IPS-18c (cell line): ENCODE data around the gene MUS81.

Experiments used
- H3K4me3 ChIP-seq: 2 replicates; pipeline ENCODE4 v1.7.0; 2013; ENCODE audit warnings: low read depth, mild to moderate bottlenecking, low read length, moderate library complexity; ENCODE audit not compliant: insufficient read depth
- H3K9me3 ChIP-seq: one replicate; pipeline ENCODE4 v1.6.1; 2013; ENCODE audit warnings: mild to moderate bottlenecking, low read length, moderate library complexity; ENCODE audit not compliant: control insufficient read depth, insufficient read depth

The MUS81 gene

GRCh38 chr11:65915821-65916251 lies 55.6 kb downstream of the MUS81 start:
- Histone ChIP-seq H3K9me3 (peaks cover 2% of the 10 kb centered on the region), H3K4me3 (no peak overlapping the region)
